NB4 (cell line): ENCODE results near the gene MRTFA.

Experiments
- CTCF ChIP-seq: IDR thresholded peaks from one replicate; pipeline ENCODE4 v1.5.1; 2012; ENCODE audit warnings: low read depth, low read length
- POLR2A ChIP-seq: IDR thresholded peaks from 2 replicates; pipeline ENCODE4 v1.6.1; 2011; ENCODE audit warnings: mild to moderate bottlenecking; ENCODE audit not compliant: insufficient read length; ENCODE audit errors: extremely low read depth

DNA sequence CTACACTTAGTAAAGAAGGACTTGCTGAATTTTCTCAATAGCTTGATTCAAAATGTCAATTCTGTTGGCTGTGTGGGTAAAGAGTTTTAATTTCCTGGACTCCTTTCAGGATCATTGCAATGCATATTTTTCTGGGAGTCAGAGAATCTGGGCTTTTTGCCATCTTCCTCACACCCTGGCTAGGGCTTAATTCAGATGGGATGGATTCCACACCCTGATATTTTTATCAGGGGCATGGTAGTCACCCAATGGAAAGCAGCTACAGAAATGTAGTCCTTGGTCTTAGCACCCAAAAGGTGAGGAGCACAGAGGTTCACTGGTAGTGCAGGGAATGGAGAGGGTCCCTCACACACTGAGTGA is 186.9 kb downstream of the MRTFA start:
- TF ChIP-seq CTCF, result no peak
- no peak for TF ChIP-seq POLR2A
